Activated T-helper 2 cell treated with anti-CD3 and anti-CD28 coated beads, Interferon-gamma antibody, Interleukin-2, Interleukin-4, amounts not matched to agents 10 μg/mL and 5 μg/mL and 100 μg/mL, durations not matched to agents 14 hours and 24 hours and 36 hours (primary cell): ENCODE data around the gene SYT17. TPM values are rescaled to one million over a fixed set of nuclear protein-coding genes. Genes with fewer than 3 reads are reported as not detected.

Source experiments
- DNase-seq: peaks from one replicate; pipeline ENCODE4 v3.0.0; 2021; ENCODE audit warnings: low spot score
- H3K27ac Mint-ChIP-seq: one replicate; pipeline ENCODE4 v1.8.0; 2021; ENCODE audit warnings: mixed read lengths
- H3K27me3 Mint-ChIP-seq: one replicate; pipeline ENCODE4 v1.8.0; 2021; ENCODE audit warnings: low read depth, mixed read lengths
- H3K36me3 Mint-ChIP-seq: one replicate; pipeline ENCODE4 v1.8.0; 2021; ENCODE audit warnings: low read depth, mixed read lengths
- H3K4me1 Mint-ChIP-seq: one replicate; pipeline ENCODE4 v1.8.0; 2021; ENCODE audit warnings: low read depth, mixed read lengths
- H3K4me3 Mint-ChIP-seq: one replicate; pipeline ENCODE4 v1.8.0; 2021; ENCODE audit warnings: low read depth, mild to moderate bottlenecking, moderate library complexity, mixed read lengths
- H3K9me3 Mint-ChIP-seq: one replicate; pipeline ENCODE4 v1.8.0; 2021; ENCODE audit warnings: mixed read lengths
- intact Hi-C: fragments of 100-400 bp; cut with micrococcal nuclease; formaldehyde crosslinking; loops from one replicate; pipeline ENCODE4 v1.15.1; 2023
- total RNA-seq: library from RNA; stranded (reverse); gene quantifications from 2 replicates; pipeline ENCODE4 v1.2.3, GENCODE V29; 2022

SYT17 gene
- total RNA-seq, 1 donor from 2014 or later: 0.57 TPM

GRCh38 chr16:19266774-19267173 is 98.7 kb downstream of the SYT17 start:
- Mint-ChIP-seq H3K27ac (no peak overlapping the region), H3K4me3 (no peak overlapping the region), H3K27me3 (no peaks in the 10 kb centered on the region), H3K36me3 (no peaks in the 10 kb centered on the region), H3K9me3 (peaks cover 29% of the 10 kb centered on the region), H3K4me1 (no peaks in the 10 kb centered on the region)
- intact Hi-C loops: loop anchor here (1.0 kb wide), 1 partner anchor 8 kb away; no protein-coding TSS in a partner anchor
- no peak for DNase-seq

DNA sequence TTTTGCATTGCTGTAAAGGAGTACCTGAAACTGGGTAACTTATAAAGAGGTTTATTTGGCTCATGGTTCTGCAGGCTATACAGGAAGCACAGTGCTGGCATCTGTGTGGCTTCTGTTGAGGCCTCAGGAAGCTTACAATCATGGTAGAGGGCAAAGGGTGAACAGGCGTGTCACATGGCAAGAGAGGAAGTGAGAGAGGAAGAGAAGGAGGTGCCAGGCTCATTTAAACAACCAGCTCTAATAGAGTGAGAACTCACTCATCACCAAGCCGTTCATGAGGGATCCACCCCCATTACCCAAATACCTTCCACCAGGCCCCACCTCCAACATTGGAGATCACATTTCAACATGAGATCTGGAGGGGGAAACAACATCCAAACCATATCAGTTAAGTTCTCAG is 101.1 kb downstream of the SYT17 start:
- intact Hi-C loops: no loop called here
- Mint-ChIP-seq H3K9me3 (peaks cover 29% of the 10 kb centered on the region), H3K36me3 (no peaks in the 10 kb centered on the region), H3K4me3 (no peak overlapping the region), H3K27ac (no peak overlapping the region), H3K27me3 (peaks cover 2% of the 10 kb centered on the region), H3K4me1 (no peaks in the 10 kb centered on the region)
- DNase-seq: no peak

GRCh38 chr16:19274165-19274797 is 106.2 kb downstream of the SYT17 start:
- intact Hi-C loops: no loop called here
- no peak for DNase-seq
- H3K36me3 Mint-ChIP-seq: no peaks in the 10 kb centered on the region
- peaks cover 5% of the 10 kb centered on the region for H3K27me3 Mint-ChIP-seq
- H3K4me3 Mint-ChIP-seq: no peak overlapping the region
- no peaks in the 10 kb centered on the region for H3K4me1 Mint-ChIP-seq
- no peak overlapping the region for H3K27ac Mint-ChIP-seq
- H3K9me3 Mint-ChIP-seq: peaks cover 6% of the 10 kb centered on the region

DNA sequence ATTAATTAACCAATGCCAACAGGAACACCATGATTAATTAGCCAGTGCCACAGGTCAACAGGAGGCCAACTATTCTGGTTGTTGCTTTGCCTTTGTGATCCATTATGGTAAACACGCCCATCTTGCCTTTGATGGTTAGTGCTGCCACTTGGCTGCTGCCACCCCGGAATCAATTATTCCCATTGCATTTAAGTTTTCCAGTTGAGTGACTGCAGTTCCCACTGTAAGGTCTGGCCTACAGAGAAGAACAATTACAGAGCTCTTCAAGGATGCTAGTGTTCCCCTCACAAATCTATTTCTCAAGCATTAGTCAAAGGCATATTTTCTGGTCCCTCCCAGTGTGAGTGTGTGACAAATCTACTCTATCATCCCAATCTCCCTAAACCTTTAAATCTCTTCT is 110.4 kb downstream of the SYT17 start:
- intact Hi-C loops: no loop called here
- Mint-ChIP-seq H3K4me3 (no peak overlapping the region), H3K9me3 (no peaks in the 10 kb centered on the region), H3K4me1 (no peaks in the 10 kb centered on the region), H3K27ac (no peak overlapping the region), H3K36me3 (no peaks in the 10 kb centered on the region), H3K27me3 (peaks cover 5% of the 10 kb centered on the region)
- no peak for DNase-seq

GRCh38 chr16:19281246-19281645 is 113.2 kb downstream of the SYT17 start:
- Mint-ChIP-seq H3K9me3 (no peaks in the 10 kb centered on the region), H3K4me1 (peaks cover 7% of the 10 kb centered on the region), H3K27me3 (peaks cover 2% of the 10 kb centered on the region), H3K4me3 (no peak overlapping the region), H3K27ac (no peak overlapping the region), H3K36me3 (no peaks in the 10 kb centered on the region)
- DNase-seq: no peak
- intact Hi-C loops: no loop called here

GRCh38 chr16:19282101-19282500 is 114.1 kb downstream of the SYT17 start:
- Mint-ChIP-seq H3K27me3 (peaks cover 1% of the 10 kb centered on the region), H3K36me3 (no peaks in the 10 kb centered on the region), H3K27ac (no peak overlapping the region), H3K4me1 (peaks cover 7% of the 10 kb centered on the region), H3K4me3 (no peak overlapping the region), H3K9me3 (no peaks in the 10 kb centered on the region)
- no peak for DNase-seq
- intact Hi-C loops: no loop called here

DNA sequence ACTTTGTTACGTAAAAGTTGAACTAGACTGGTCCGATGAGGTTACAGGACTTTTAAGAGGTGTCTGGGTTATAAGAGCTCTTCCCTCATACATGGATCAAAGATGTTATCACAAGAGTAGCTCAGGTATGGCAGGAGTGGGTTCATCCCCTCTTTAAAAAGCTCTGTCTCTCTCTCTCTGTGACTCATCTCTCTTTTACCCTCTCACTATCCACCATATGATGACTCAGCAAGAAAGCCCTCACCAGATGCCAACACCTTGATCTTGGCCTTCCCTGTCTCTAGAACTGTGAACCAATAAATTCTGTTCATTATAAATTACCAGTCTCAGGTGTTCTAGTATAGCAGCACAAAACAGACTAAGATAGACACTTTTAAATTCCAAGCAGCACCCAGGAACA is 115.6 kb downstream of the SYT17 start:
- peaks cover 1% of the 10 kb centered on the region for H3K27me3 Mint-ChIP-seq
- no peak overlapping the region for H3K27ac Mint-ChIP-seq
- no peaks in the 10 kb centered on the region for H3K9me3 Mint-ChIP-seq
- no peak for DNase-seq
- no peak overlapping the region for H3K4me3 Mint-ChIP-seq
- intact Hi-C loops: no loop called here
- H3K4me1 Mint-ChIP-seq: peaks cover 7% of the 10 kb centered on the region
- no peaks in the 10 kb centered on the region for H3K36me3 Mint-ChIP-seq

- intact Hi-C loops: no loop called here
- H3K36me3 Mint-ChIP-seq: no peaks in the 10 kb centered on the region
- H3K4me3 Mint-ChIP-seq: no peak overlapping the region
- DNase-seq: no peak
- no peak overlapping the region for H3K27ac Mint-ChIP-seq
- H3K4me1 Mint-ChIP-seq: peaks cover 7% of the 10 kb centered on the region
- H3K27me3 Mint-ChIP-seq: peaks cover 1% of the 10 kb centered on the region
- H3K9me3 Mint-ChIP-seq: no peaks in the 10 kb centered on the region
These were observed 116.2 kb downstream of the SYT17 start for GRCh38 chr16:19284207-19284606.

GRCh38 chr16:19285431-19285830 is 117.4 kb downstream of the SYT17 start, which contains the start of gene CLEC19A:
TSS of gene CLEC19A (plus strand) at chr16:19285731. CDS start at chr16:19285852, 121 bp downstream.
- H3K9me3 Mint-ChIP-seq: no peaks in the 10 kb centered on the region
- H3K4me3 Mint-ChIP-seq: no peak within 1 kb of the TSS
- H3K27ac Mint-ChIP-seq: no peak within 1 kb of the TSS
- peaks cover 7% of the 10 kb centered on the region for H3K4me1 Mint-ChIP-seq
- peaks cover 1% of the 10 kb centered on the region for H3K27me3 Mint-ChIP-seq
- intact Hi-C loops: no loop called here
- H3K36me3 Mint-ChIP-seq: no peaks in the 10 kb centered on the region
- no peak for DNase-seq

- Mint-ChIP-seq H3K27me3 (peaks cover 1% of the 10 kb centered on the region), H3K36me3 (no peaks in the 10 kb centered on the region), H3K4me1 (peaks cover 8% of the 10 kb centered on the region), H3K9me3 (no peaks in the 10 kb centered on the region), H3K27ac (no peak overlapping the region), H3K4me3 (no peak overlapping the region)
- DNase-seq: no peak
- intact Hi-C loops: no loop called here
These were observed 118.8 kb downstream of the SYT17 start for GRCh38 chr16:19286827-19287226.

- intact Hi-C loops: no loop called here
- Mint-ChIP-seq H3K4me1 (peaks cover 8% of the 10 kb centered on the region), H3K36me3 (no peaks in the 10 kb centered on the region), H3K4me3 (no peak overlapping the region), H3K27ac (no peak overlapping the region), H3K9me3 (no peaks in the 10 kb centered on the region), H3K27me3 (peaks cover 1% of the 10 kb centered on the region)
- DNase-seq: no peak
These were observed 119.2 kb downstream of the SYT17 start for GRCh38 chr16:19287241-19287640.

- no peaks in the 10 kb centered on the region for H3K36me3 Mint-ChIP-seq
- no peak for DNase-seq
- H3K27me3 Mint-ChIP-seq: peaks cover 1% of the 10 kb centered on the region
- intact Hi-C loops: no loop called here
- peaks cover 13% of the 10 kb centered on the region for H3K4me1 Mint-ChIP-seq
- no peak overlapping the region for H3K4me3 Mint-ChIP-seq
- H3K9me3 Mint-ChIP-seq: peaks cover under 1% of the 10 kb centered on the region
- no peak overlapping the region for H3K27ac Mint-ChIP-seq
These were observed 121.1 kb downstream of the SYT17 start for GRCh38 chr16:19288872-19289799.
